Pancreas (tissue), 10 donors: ENCODE results near the gene PTH2. TPM values are rescaled to one million over a fixed set of nuclear protein-coding genes. Genes with fewer than 3 reads are reported as not detected.

Source experiments
- ATAC-seq, 4 donors: fragments of 200-7000 bp; cut with Tn5 transposase; one replicate each; pipeline versions ENCODE4 v1.8.0 to v1.9.1; 2020; ENCODE audit warnings: mild to moderate bottlenecking in 4 of 4, moderate library complexity in 4 of 4
- DNase-seq, 6 donors: peaks; one replicate each; pipeline ENCODE4 v3.0.0-alpha.2; 2020
- FAIRE-seq: peaks from 2 replicates; lab custom pipeline; 2012; peaks lifted over from hg19 to GRCh38; lab: Jason Lieb, UNC
- H3K27ac ChIP-seq, 4 donors: fragments of 200-600 bp; sonication (generic); 1 replicate in 3 of 4; 2 replicates in 1 of 4; pipeline versions ENCODE4 v1.5.0 to v1.8.0; 2020
- H3K27me3 ChIP-seq, 4 donors: fragments of 200-600 bp; one replicate each; pipeline ENCODE4 v1.8.0; 2021
- H3K36me3 ChIP-seq, 3 donors: fragments of 200-600 bp; sonication (generic) in 1 of 3; one replicate each; pipeline versions ENCODE4 v1.5.0 to v1.8.0; 2020 to 2021
- H3K4me1 ChIP-seq, 3 donors: fragments of 200-600 bp; one replicate each; pipeline ENCODE4 v1.8.0; 2021
- H3K4me3 ChIP-seq, 4 donors: fragments of 200-600 bp; sonication (generic) in 2 of 4; one replicate each; pipeline versions ENCODE4 v1.5.0 to v1.8.0; 2020 to 2021
- H3K9me3 ChIP-seq, 4 donors: fragments of 200-600 bp; one replicate each; pipeline ENCODE4 v1.8.0; 2021
- CTCF ChIP-seq, 4 donors: fragments of 200-600 bp; sonication (generic) in 3 of 4; IDR thresholded peaks; one replicate each; pipeline versions ENCODE4 v1.5.0 to v1.8.0; 2021; ENCODE audit warnings: antibody characterized with exemption in 4 of 4
- WGBS, 2 donors: extraction: QIAGEN DNeasy Blood & Tissue Kit; methylation state at CpG; one replicate each; pipeline ENCODE4 v1.1.7; 2013; 5-methylcytosine and 5-hydroxymethylcytosine counted together
- intact Hi-C, 3 donors: fragments of 100-400 bp; cut with DNase I; formaldehyde crosslinking; loops; one replicate each; pipeline versions ENCODE4 v1.11.1 to v1.14.2; 2022
- polyA plus RNA-seq, 2 donors: library from polyadenylated mRNA; stranded (reverse); fragments of 200-250 nt; gene quantifications; one replicate each; pipeline ENCODE4 v1.2.3, GENCODE V29; 2013
- total RNA-seq, 6 donors: library from RNA; stranded (reverse); fragmentation: NEBNext Ultra II Directional in 4 of 6; extraction: Animal tissue kit (Norgen Biotek cat#: 25700) in 4 of 6; gene quantifications; one replicate each; pipeline versions ENCODE4 v1.2.1 to v1.2.4, GENCODE V29; 2021 to 2023
- donor health status: healthy with polysubstance abuse.
- donor health status: DM: no; HTN: no; CAD: no; lungs with moderate emphysema.
- donor health status: DM: no; HTN: no; CAD: no.
- donor health status: control.
- donor health status: control.
- donor health status: Bipolar disorder and iron deficiency.
- donor health status: DM: yes; HTN: yes; CAD: no.
- donor health status: DM: no; HTN: no; CAD: no.
- donor health status: DM: no; HTN: no; CAD: no.
- donor health status: DM: yes; HTN: yes; CAD: no.

PTH2 gene
- total and polyA plus RNA-seq, 8 donors, result not detected

GRCh38 chr19:49407079-49407478, 16.2 kb downstream of the PTH2 start:
- intact Hi-C loops, result no loop called here

GRCh38 chr19:49403404-49404187, 19.6 kb downstream of the PTH2 start:
- no peaks in the 10 kb centered on the region for H3K9me3 ChIP-seq
- no peaks in the 10 kb centered on the region for H3K36me3 ChIP-seq
- DNase-seq, result no peak
- no peak for TF ChIP-seq CTCF (IDR thresholded peaks at IDR 0.05)
- WGBS, 2 donors, result 37 to 42% methylated on average over 7 of the region's 7 CpGs
- no peak for ATAC-seq
- FAIRE-seq, result no peak
- intact Hi-C loops, result no loop called here
- H3K4me1 ChIP-seq, result no peaks in the 10 kb centered on the region
- H3K27ac ChIP-seq, result no peak overlapping the region
- no peaks in the 10 kb centered on the region for H3K27me3 ChIP-seq
- H3K4me3 ChIP-seq, result no peak overlapping the region

More at GRCh38 chr19:49407079-49407478, 16.2 kb downstream of the PTH2 start:
- no peak overlapping the region for H3K4me3 ChIP-seq
- H3K4me1 ChIP-seq, result no peaks in the 10 kb centered on the region
- H3K36me3 ChIP-seq, result no peaks in the 10 kb centered on the region
- WGBS, 2 donors, result 68 to 76% methylated on average over 7 of the region's 7 CpGs
- DNase-seq, result no peak
- ATAC-seq, result no peak
- FAIRE-seq, result no peak
- H3K27ac ChIP-seq, result no peak overlapping the region
- H3K27me3 ChIP-seq, result no peaks in the 10 kb centered on the region
- no peak for TF ChIP-seq CTCF (IDR thresholded peaks at IDR 0.05)
- H3K9me3 ChIP-seq, result no peaks in the 10 kb centered on the region

- Histone ChIP-seq H3K9me3 (no peaks in the 10 kb centered on the region), H3K27ac (no peak overlapping the region), H3K36me3 (no peaks in the 10 kb centered on the region), H3K4me3 (no peak overlapping the region), H3K4me1 (no peaks in the 10 kb centered on the region), H3K27me3 (no peaks in the 10 kb centered on the region)
- FAIRE-seq (no peak), DNase-seq (no peak), ATAC-seq (no peak)
- intact Hi-C loops, result no loop called here
- no peak for TF ChIP-seq CTCF (IDR thresholded peaks at IDR 0.05)
- WGBS, 2 donors, result 82 to 85% methylated on average over 6 of the region's 6 CpGs
Observed at GRCh38 chr19:49400029-49400428, 23.2 kb downstream of the PTH2 start.

GRCh38 chr19:49398931-49399330, 24.3 kb downstream of the PTH2 start:
- Histone ChIP-seq H3K36me3 (no peaks in the 10 kb centered on the region), H3K27ac (no peak overlapping the region), H3K4me3 (no peak overlapping the region), H3K4me1 (no peaks in the 10 kb centered on the region), H3K27me3 (no peaks in the 10 kb centered on the region), H3K9me3 (no peaks in the 10 kb centered on the region)
- DNase-seq (no peak), ATAC-seq (no peak), FAIRE-seq (no peak)
- intact Hi-C loops, result loop anchor here (5.0 to 10.0 kb wide), 2 partner anchors 38 to 46 kb away; partner anchors contain the start of gene SLC17A7 (in 1 of the 3)
- WGBS, 2 donors, result 90 to 94% methylated on average over 5 to 6 of the region's 6 CpGs
- TF ChIP-seq CTCF (IDR thresholded peaks at IDR 0.05), result no peak
